Thyroid gland (tissue), 4 donors: ENCODE results near the gene SCRN2.

ENCODE experiments used
- POLR2A ChIP-seq, 2 donors: fragments of 450-650 bp; IDR thresholded peaks; one replicate each; pipeline ENCODE4 v1.6.1; 2017; ENCODE audit warnings: antibody characterized with exemption in 2 of 2, mild to moderate bottlenecking in 2 of 2, moderate library complexity in 1 of 2
- TF ChIP-seq, protein P1 (sequence below), 6 experiments: fragments of 200-600 bp in 3 of 6; fragments of 450-650 bp in 3 of 6; sonication (generic) in 3 of 6; IDR thresholded peaks; one replicate each; pipeline ENCODE4 v1.5.1; 2016 to 2019; ENCODE audit warnings: antibody characterized with exemption in 6 of 6, mild to moderate bottlenecking in 2 of 6, inconsistent platforms in 1 of 6, moderate library complexity in 1 of 6

DNA sequence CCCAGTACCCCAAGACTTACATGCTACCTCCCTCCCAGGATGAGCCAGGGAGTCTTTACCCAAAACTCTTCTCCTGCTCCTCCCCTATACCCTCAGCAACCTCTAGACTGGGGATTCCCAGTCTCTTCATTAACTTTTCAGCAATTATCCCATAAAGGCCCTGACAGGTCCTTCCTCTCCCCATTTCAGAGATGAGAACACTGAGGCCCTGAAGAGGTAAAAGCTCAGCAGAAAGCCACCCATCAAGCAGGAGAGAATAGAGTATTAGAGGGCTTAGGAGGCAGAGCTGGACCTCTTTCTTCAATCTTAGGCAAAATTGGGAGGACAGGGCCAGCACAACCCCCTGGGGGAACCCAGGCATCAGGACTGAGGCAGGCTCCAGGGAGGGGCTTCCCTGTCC, 15.8 kb upstream of the SCRN2 start:
- TF ChIP-seq, protein P1, sequence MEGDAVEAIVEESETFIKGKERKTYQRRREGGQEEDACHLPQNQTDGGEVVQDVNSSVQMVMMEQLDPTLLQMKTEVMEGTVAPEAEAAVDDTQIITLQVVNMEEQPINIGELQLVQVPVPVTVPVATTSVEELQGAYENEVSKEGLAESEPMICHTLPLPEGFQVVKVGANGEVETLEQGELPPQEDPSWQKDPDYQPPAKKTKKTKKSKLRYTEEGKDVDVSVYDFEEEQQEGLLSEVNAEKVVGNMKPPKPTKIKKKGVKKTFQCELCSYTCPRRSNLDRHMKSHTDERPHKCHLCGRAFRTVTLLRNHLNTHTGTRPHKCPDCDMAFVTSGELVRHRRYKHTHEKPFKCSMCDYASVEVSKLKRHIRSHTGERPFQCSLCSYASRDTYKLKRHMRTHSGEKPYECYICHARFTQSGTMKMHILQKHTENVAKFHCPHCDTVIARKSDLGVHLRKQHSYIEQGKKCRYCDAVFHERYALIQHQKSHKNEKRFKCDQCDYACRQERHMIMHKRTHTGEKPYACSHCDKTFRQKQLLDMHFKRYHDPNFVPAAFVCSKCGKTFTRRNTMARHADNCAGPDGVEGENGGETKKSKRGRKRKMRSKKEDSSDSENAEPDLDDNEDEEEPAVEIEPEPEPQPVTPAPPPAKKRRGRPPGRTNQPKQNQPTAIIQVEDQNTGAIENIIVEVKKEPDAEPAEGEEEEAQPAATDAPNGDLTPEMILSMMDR (IDR thresholded peaks at IDR 0.05), result no peak
- no peak for TF ChIP-seq POLR2A (IDR thresholded peaks at IDR 0.05)
